H1 (cell line): ENCODE measurements around the gene C19orf25. TPM values are rescaled to one million over a fixed set of nuclear protein-coding genes. Genes with fewer than 3 reads are reported as not detected.

Experiments
- ATF2 ChIP-seq: IDR thresholded peaks from 2 replicates; pipeline ENCODE4 v1.6.1; 2012; ENCODE audit warnings: low read length, inconsistent platforms
- CBX8 ChIP-seq: fragments of 300-800, 300-1000 bp; sonication (generic); IDR thresholded peaks from 2 replicates; pipeline ENCODE4 v1.7.1; 2016; ENCODE audit warnings: low read depth, low read length, borderline replicate concordance
- CHD1 ChIP-seq: IDR thresholded peaks from 2 replicates; pipeline ENCODE4 v1.6.1; 2012; ENCODE audit warnings: low read depth, low read length, improper control_type of control experiment
- CREB1 ChIP-seq: IDR thresholded peaks from 2 replicates; pipeline ENCODE4 v1.6.1; 2012; ENCODE audit warnings: inconsistent platforms
- EZH2 ChIP-seq: fragments of 200-600 bp; sonication (generic); IDR thresholded peaks from 2 replicates; pipeline ENCODE4 v1.7.1; 2012; ENCODE audit warnings: low read depth, mild to moderate bottlenecking, moderate library complexity, low read length, inconsistent platforms; ENCODE audit not compliant: severe bottlenecking
- FOSL1 ChIP-seq: IDR thresholded peaks from 2 replicates; pipeline ENCODE4 v1.6.1; 2011; ENCODE audit warnings: mild to moderate bottlenecking, low read depth, low read length, moderate library complexity; ENCODE audit not compliant: insufficient read depth
- GABPA ChIP-seq: IDR thresholded peaks from 2 replicates; pipeline ENCODE4 v1.6.1; 2011; ENCODE audit warnings: mild to moderate bottlenecking, low read length, moderate library complexity, borderline replicate concordance; ENCODE audit not compliant: insufficient read depth
- GTF2F1 ChIP-seq: IDR thresholded peaks from 2 replicates; pipeline ENCODE4 v1.6.1; 2012; ENCODE audit warnings: low read depth, low read length, improper control_type of control experiment, borderline replicate concordance
- HDAC2 ChIP-seq, 2 experiments: fragments of 300-600 bp in 1 of 2; sonication (generic) in 1 of 2; IDR thresholded peaks; 2 replicates each; pipeline ENCODE4 v1.6.1; 2011 to 2012; ENCODE audit warnings: low read depth in 2 of 2, low read length in 2 of 2, mild to moderate bottlenecking in 2 of 2, moderate library complexity in 2 of 2, borderline replicate concordance in 1 of 2, inconsistent platforms in 1 of 2
- HDAC6 ChIP-seq: IDR thresholded peaks from one replicate; pipeline ENCODE4 v1.7.1; 2012; ENCODE audit warnings: low read depth, mild to moderate bottlenecking, inconsistent platforms, low read length, moderate library complexity
- JUN ChIP-seq: IDR thresholded peaks from 2 replicates; pipeline ENCODE4 v1.6.1; 2011; ENCODE audit warnings: low read depth, mild to moderate bottlenecking, improper control_type of control experiment, low read length
- NRF1 ChIP-seq: IDR thresholded peaks from 2 replicates; pipeline ENCODE4 v1.6.1; 2011; ENCODE audit warnings: mild to moderate bottlenecking, low read depth, low read length, improper control_type of control experiment
- POLR2A ChIP-seq, 2 experiments: IDR thresholded peaks; 1 replicate in 1 of 2; 2 replicates in 1 of 2; pipeline ENCODE4 v1.6.1; 2011; ENCODE audit warnings: low read depth in 2 of 2, low read length in 2 of 2, mild to moderate bottlenecking in 2 of 2; ENCODE audit errors: control extremely low read depth in 1 of 2
- POLR2AphosphoS5 ChIP-seq: IDR thresholded peaks from 2 replicates; pipeline ENCODE4 v1.6.1; 2011; ENCODE audit warnings: low read depth, low read length
- POU5F1 ChIP-seq: IDR thresholded peaks from 2 replicates; pipeline ENCODE4 v1.6.1; 2011; ENCODE audit warnings: low read depth, mild to moderate bottlenecking, low read length, moderate library complexity
- RAD21 ChIP-seq, 2 experiments: IDR thresholded peaks in 1 of 2; conservative IDR thresholded peaks in 1 of 2; 2 replicates each; pipeline ENCODE4 v1.6.1; 2011; ENCODE audit warnings: low read depth in 2 of 2, low read length in 2 of 2, improper control_type of control experiment in 1 of 2, inconsistent platforms in 1 of 2, mild to moderate bottlenecking in 1 of 2, moderate library complexity in 1 of 2
- RXRA ChIP-seq: IDR thresholded peaks from 2 replicates; pipeline ENCODE4 v1.6.1; 2011; ENCODE audit warnings: low read depth, mild to moderate bottlenecking, low read length, moderate library complexity; ENCODE audit not compliant: insufficient read depth
- SAP30 ChIP-seq: fragments of 300-600 bp; sonication (generic); IDR thresholded peaks from 2 replicates; pipeline ENCODE4 v1.7.1; 2012; ENCODE audit warnings: low read length, moderate library complexity, mild to moderate bottlenecking, inconsistent platforms; ENCODE audit not compliant: insufficient read depth, insufficient replicate concordance
- SP1 ChIP-seq: IDR thresholded peaks from 2 replicates; pipeline ENCODE4 v1.6.1; 2011; ENCODE audit warnings: low read depth, low read length
- SUZ12 ChIP-seq: fragments of 200-600 bp; sonication (generic); IDR thresholded peaks from 2 replicates; pipeline ENCODE4 v1.6.1; 2012; ENCODE audit warnings: mild to moderate bottlenecking, inconsistent platforms, low read length, moderate library complexity, mixed read lengths
- TAF1 ChIP-seq: IDR thresholded peaks from 2 replicates; pipeline ENCODE4 v1.6.1; 2011; ENCODE audit warnings: mild to moderate bottlenecking, low read depth, low read length
- ZNF274 ChIP-seq: IDR thresholded peaks from 2 replicates; pipeline ENCODE4 v1.7.0; 2012; ENCODE audit warnings: low read length, borderline replicate concordance; ENCODE audit errors: extremely low read depth
- polyA plus RNA-seq, 7 experiments: library from polyadenylated mRNA; depleted of rRNA in 3 of 7; stranded (reverse) in 5 of 7; unstranded in 2 of 7; fragments of >200 nt in 5 of 7; fragments of 200-250 nt in 2 of 7; gene quantifications; 1 replicate in 5 of 7; 2 replicates in 1 of 7; 4 replicates in 1 of 7; pipeline versions ENCODE4 v1.2.1 to v1.2.3, GENCODE V29; 2011 to 2013; ENCODE audit warnings: missing spikeins in 2 of 7, mixed read lengths in 2 of 7
- total RNA-seq: library from RNA; stranded (reverse); fragmentation: NEBNext Ultra II Directional; extraction: Animal tissue kit (Norgen Biotek cat#: 25700); gene quantifications from 2 replicates; pipeline ENCODE4 v1.2.1, GENCODE V29; 2021

Gene C19orf25
- total and polyA plus RNA-seq, 2 of the 8 experiments (the other 6 are each of a cell fraction or from before 2014, with no cell fraction given) = 41.3 to 67.4 TPM

GRCh38 chr19:1503089-1503924 lies 24.3 kb upstream of the C19orf25 start (continued):
- peak; percentile 82 for TF ChIP-seq CREB1
- TF ChIP-seq GABPA = no peak
- no peak for TF ChIP-seq POLR2AphosphoS5
- TF ChIP-seq CHD1 = no peak
- no peak for TF ChIP-seq POLR2A (IDR thresholded peaks at IDR 0.05; ENCODE audit: control extremely low read depth in 1 of 2, low read depth in 2 of 2, low read length in 2 of 2)
- TF ChIP-seq EZH2 = no peak
- TF ChIP-seq SUZ12 = no peak; the same call in 1 of the 2 replicates
- TF ChIP-seq TAF1 = no peak
- peak in 1 of 2 experiments; percentile 97; a peak in 2 of 4 replicates for TF ChIP-seq HDAC2 (IDR thresholded peaks at IDR 0.05; ENCODE audit: borderline replicate concordance in 1 of 2, low read depth in 2 of 2, low read length in 2 of 2)
- TF ChIP-seq FOSL1 = no peak
- TF ChIP-seq RXRA = no peak
- TF ChIP-seq CBX8 = no peak
- no peak for TF ChIP-seq ZNF274
- TF ChIP-seq HDAC6 = no peak
- 0 out of 2 replicates have a peak, but pooled peaks have one; percentile 5 for TF ChIP-seq SP1
- TF ChIP-seq ATF2 = no peak
- TF ChIP-seq JUN = no peak
- no peak for TF ChIP-seq GTF2F1
- peak; percentile 28 to 48 for TF ChIP-seq RAD21 (IDR thresholded peaks at IDR 0.05 in 1 of 2, conservative IDR thresholded peaks at IDR 0.05 in 1 of 2; ENCODE audit: low read depth in 2 of 2, low read length in 2 of 2)
- no peak for TF ChIP-seq POU5F1
- TF ChIP-seq SAP30 = no peak
- TF ChIP-seq NRF1 = no peak
